Measurements from ENCODE around the gene PDIA4. TPM values are rescaled to one million over a fixed set of nuclear protein-coding genes. Genes with fewer than 3 reads are reported as not detected.

Gene PDIA4
- polyA plus RNA-seq, 3 donors, result 36.5 to 51.2 (median 37.0) TPM

- Histone ChIP-seq H3K79me2 (ENCODE audit: insufficient read depth, low read length) (no peaks in the 10 kb centered on the region), H3K36me3 (replicated peaks in 1 of 2; ENCODE audit: control insufficient read depth in 1 of 2, insufficient read depth in 2 of 2, low read length in 2 of 2) (no peaks in the 10 kb centered on the region), H3K4me3 (replicated peaks in 1 of 3; ENCODE audit: low read depth in 2 of 3, low read length in 3 of 3) (no peak overlapping the region), H3K4me1 (ENCODE audit: control insufficient read depth in 1 of 2, insufficient read depth in 2 of 2, low read length in 2 of 2) (peaks cover 30 to 40% of the 10 kb centered on the region in 2 donors), H4K20me1 (ENCODE audit: insufficient read depth, low read length) (no peaks in the 10 kb centered on the region), H3K4me2 (replicated peaks; ENCODE audit: extremely low read depth, low read length, poor library complexity, severe bottlenecking) (no peak overlapping the region), H3K27ac (ENCODE audit: low read depth in 1 of 2, low read length in 2 of 2) (no peak overlapping the region), H3K9me3 (replicated peaks in 1 of 2; ENCODE audit: control insufficient read depth in 1 of 2, insufficient read depth in 1 of 2, low read length in 2 of 2) (no peaks in the 10 kb centered on the region), H3K9ac (ENCODE audit: insufficient read depth, low read length, poor library complexity, severe bottlenecking) (no peak overlapping the region), H3K27me3 (ENCODE audit: control insufficient read depth in 2 of 2, insufficient read depth in 2 of 2, low read length in 2 of 2) (no peaks in the 10 kb centered on the region), H2AFZ (ENCODE audit: insufficient read depth, low read depth, low read length, poor library complexity, severe bottlenecking) (peak overlapping the region; percentile 31)
- intact Hi-C loops (cut with micrococcal nuclease), result loop anchor here (5.0 to 10.0 kb wide), 2 partner anchors 113 to 465 kb away; no protein-coding TSS in a partner anchor
- DNase-seq, result no peak
- WGBS (ENCODE audit: insufficient coverage), result no CpG with 5 or more reads among the region's 3 CpGs
- H3K27ac Mint-ChIP-seq, result peak overlapping the region in 1 of 7 donors; percentile 32
- H3K4me1 Mint-ChIP-seq, result peaks cover 42% of the 10 kb centered on the region
- H3K9me3 Mint-ChIP-seq, result peaks cover 0 to 6% (median 0%) of the 10 kb centered on the region in 7 donors
- peaks cover 0 to 7% (median 0%) of the 10 kb centered on the region in 3 donors for H3K27me3 Mint-ChIP-seq (ENCODE audit: low read depth in 3 of 3)
- TF ChIP-seq, protein P1, sequence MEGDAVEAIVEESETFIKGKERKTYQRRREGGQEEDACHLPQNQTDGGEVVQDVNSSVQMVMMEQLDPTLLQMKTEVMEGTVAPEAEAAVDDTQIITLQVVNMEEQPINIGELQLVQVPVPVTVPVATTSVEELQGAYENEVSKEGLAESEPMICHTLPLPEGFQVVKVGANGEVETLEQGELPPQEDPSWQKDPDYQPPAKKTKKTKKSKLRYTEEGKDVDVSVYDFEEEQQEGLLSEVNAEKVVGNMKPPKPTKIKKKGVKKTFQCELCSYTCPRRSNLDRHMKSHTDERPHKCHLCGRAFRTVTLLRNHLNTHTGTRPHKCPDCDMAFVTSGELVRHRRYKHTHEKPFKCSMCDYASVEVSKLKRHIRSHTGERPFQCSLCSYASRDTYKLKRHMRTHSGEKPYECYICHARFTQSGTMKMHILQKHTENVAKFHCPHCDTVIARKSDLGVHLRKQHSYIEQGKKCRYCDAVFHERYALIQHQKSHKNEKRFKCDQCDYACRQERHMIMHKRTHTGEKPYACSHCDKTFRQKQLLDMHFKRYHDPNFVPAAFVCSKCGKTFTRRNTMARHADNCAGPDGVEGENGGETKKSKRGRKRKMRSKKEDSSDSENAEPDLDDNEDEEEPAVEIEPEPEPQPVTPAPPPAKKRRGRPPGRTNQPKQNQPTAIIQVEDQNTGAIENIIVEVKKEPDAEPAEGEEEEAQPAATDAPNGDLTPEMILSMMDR (IDR thresholded peaks at IDR 0.05), result no peak
- H3K36me3 Mint-ChIP-seq, result no peaks in the 10 kb centered on the region
- no peak overlapping the region for H3K4me3 Mint-ChIP-seq
Measured at GRCh38 chr7:148967602-148968001, 60.7 kb downstream of the PDIA4 start.

GRCh38 chr7:148967032-148967372 lies 61.3 kb downstream of the PDIA4 start:
- peaks cover 0 to 7% (median 0%) of the 10 kb centered on the region in 3 donors for H3K27me3 Mint-ChIP-seq (ENCODE audit: low read depth in 3 of 3)
- WGBS (ENCODE audit: insufficient coverage), result 28% methylated on average over 9 of the region's 13 CpGs

More at GRCh38 chr7:148967032-148967372, 61.3 kb downstream of the PDIA4 start:
- Histone ChIP-seq H3K4me1 (ENCODE audit: control insufficient read depth in 1 of 2, insufficient read depth in 2 of 2, low read length in 2 of 2) (peaks cover 27 to 34% of the 10 kb centered on the region in 2 donors), H3K4me2 (replicated peaks; ENCODE audit: extremely low read depth, low read length, poor library complexity, severe bottlenecking) (peak overlapping the region; percentile 68), H4K20me1 (ENCODE audit: insufficient read depth, low read length) (no peaks in the 10 kb centered on the region), H3K4me3 (replicated peaks in 1 of 3; ENCODE audit: low read depth in 2 of 3, low read length in 3 of 3) (peak overlapping the region in 2 of 3 experiments; percentile 79 to 85), H3K27ac (ENCODE audit: low read depth in 1 of 2, low read length in 2 of 2) (peak overlapping the region in 1 of 2 donors; percentile 49), H2AFZ (ENCODE audit: insufficient read depth, low read depth, low read length, poor library complexity, severe bottlenecking) (peak overlapping the region; percentile 79), H3K9ac (ENCODE audit: insufficient read depth, low read length, poor library complexity, severe bottlenecking) (peak overlapping the region; percentile 23), H3K79me2 (ENCODE audit: insufficient read depth, low read length) (no peaks in the 10 kb centered on the region), H3K9me3 (replicated peaks in 1 of 2; ENCODE audit: control insufficient read depth in 1 of 2, insufficient read depth in 1 of 2, low read length in 2 of 2) (no peaks in the 10 kb centered on the region), H3K36me3 (replicated peaks in 1 of 2; ENCODE audit: control insufficient read depth in 1 of 2, insufficient read depth in 2 of 2, low read length in 2 of 2) (no peaks in the 10 kb centered on the region), H3K27me3 (ENCODE audit: control insufficient read depth in 2 of 2, insufficient read depth in 2 of 2, low read length in 2 of 2) (no peaks in the 10 kb centered on the region)
- intact Hi-C loops (cut with micrococcal nuclease), result loop anchor here (5.0 to 10.0 kb wide), 2 partner anchors 112 to 465 kb away; no protein-coding TSS in a partner anchor
- no peaks in the 10 kb centered on the region for H3K36me3 Mint-ChIP-seq
- H3K4me1 Mint-ChIP-seq, result peaks cover 38% of the 10 kb centered on the region
- no peak for DNase-seq
- peaks cover 0 to 5% (median 0%) of the 10 kb centered on the region in 7 donors for H3K9me3 Mint-ChIP-seq
- H3K4me3 Mint-ChIP-seq, result peak overlapping the region; percentile 87 to 91
- TF ChIP-seq, protein P1 (IDR thresholded peaks at IDR 0.05), result peak; percentile 53
- H3K27ac Mint-ChIP-seq, result peak overlapping the region in 6 of 7 donors; percentile 69 to 91 (median 87)
